ENCODE results near the gene PAH. TPM values are rescaled to one million over a fixed set of nuclear protein-coding genes. Genes with fewer than 3 reads are reported as not detected.

Gene PAH
- total and polyA plus RNA-seq, 2 of the 8 experiments (the other 6 are each of a cell fraction or from before 2014, with no cell fraction given), result 3.9 to 9.0 TPM

- TF ChIP-seq TEAD4 (IDR thresholded peaks at IDR 0.05; ENCODE audit: low read depth, low read length) (no peak), RAD21 (IDR thresholded peaks at IDR 0.05 in 1 of 2, conservative IDR thresholded peaks at IDR 0.05 in 1 of 2; ENCODE audit: low read depth in 2 of 2, low read length in 2 of 2) (no peak), TCF12 (IDR thresholded peaks at IDR 0.05; ENCODE audit: low read depth, low read length) (no peak), EP300 (IDR thresholded peaks at IDR 0.05; ENCODE audit: borderline replicate concordance in 1 of 2, low read depth in 2 of 2, low read length in 2 of 2) (no peak)
Observed at GRCh38 chr12:102808412-102808811, 108.6 kb downstream of the PAH start (continued).

Data from H1 (cell line).